Left ventricle myocardium inferior (tissue), 1 donor: ENCODE data around the gene WDR19. TPM values are rescaled to one million over a fixed set of nuclear protein-coding genes. Genes with fewer than 3 reads are reported as not detected.

Source experiments
- DNase-seq: peaks from one replicate; pipeline ENCODE4 v3.0.0-alpha.2; 2020
- H3K27ac ChIP-seq: fragments of 200-600 bp; replicated peaks from 2 replicates; pipeline ENCODE4 v1.8.0; 2021
- H3K27me3 ChIP-seq: fragments of 200-600 bp; 2 replicates; pipeline ENCODE4 v1.8.0; 2021; ENCODE audit warnings: low read depth
- H3K36me3 ChIP-seq: fragments of 200-600 bp; 2 replicates; pipeline ENCODE4 v1.8.0; 2021
- H3K4me1 ChIP-seq: fragments of 200-600 bp; 2 replicates; pipeline ENCODE4 v1.8.0; 2021
- H3K4me3 ChIP-seq: fragments of 200-600 bp; 2 replicates; pipeline ENCODE4 v1.8.0; 2021; ENCODE audit warnings: mild to moderate bottlenecking, moderate library complexity
- H3K9me3 ChIP-seq: fragments of 200-600 bp; replicated peaks from 2 replicates; pipeline ENCODE4 v1.8.0; 2021
- CTCF ChIP-seq: fragments of 200-600 bp; IDR thresholded peaks from 2 replicates; pipeline ENCODE4 v1.8.0; 2021; ENCODE audit warnings: antibody characterized with exemption, mild to moderate bottlenecking, borderline replicate concordance
- intact Hi-C: fragments of 100-400 bp; cut with micrococcal nuclease; formaldehyde crosslinking; loops from one replicate; pipeline ENCODE4 v1.11.0; 2022
- total RNA-seq: library from RNA; stranded (reverse); fragmentation: NEBNext Ultra II Directional; extraction: Animal tissue kit (Norgen Biotek cat#: 25700); gene quantifications from one replicate; pipeline ENCODE4 v1.2.1, GENCODE V29; 2021
- donor health status: DM: no; HTN: yes; CAD: no; lungs with severe emphysema.

Gene WDR19
- total RNA-seq, 1 donor from 2014 or later: 10.4 TPM

- intact Hi-C loops: no loop called here
- no peak for DNase-seq
Observed at GRCh38 chr4:39302901-39303300, 120.6 kb downstream of the WDR19 start.

GRCh38 chr4:39303871-39304270, 121.5 kb downstream of the WDR19 start:
- H3K9me3 ChIP-seq: no peaks in the 10 kb centered on the region
- no peak overlapping the region for H3K4me3 ChIP-seq
- peaks cover 23% of the 10 kb centered on the region for H3K4me1 ChIP-seq
- H3K27ac ChIP-seq: no peak overlapping the region
- H3K36me3 ChIP-seq: peaks cover 72% of the 10 kb centered on the region
- H3K27me3 ChIP-seq: no peaks in the 10 kb centered on the region
- no peak for TF ChIP-seq CTCF
- intact Hi-C loops: no loop called here
- DNase-seq: no peak

More at GRCh38 chr4:39302901-39303300, 120.6 kb downstream of the WDR19 start:
- Histone ChIP-seq H3K36me3 (peaks cover 81% of the 10 kb centered on the region), H3K4me1 (peaks cover 14% of the 10 kb centered on the region), H3K9me3 (no peaks in the 10 kb centered on the region), H3K4me3 (no peak overlapping the region), H3K27me3 (no peaks in the 10 kb centered on the region), H3K27ac (no peak overlapping the region)
- TF ChIP-seq CTCF: no peak

- TF ChIP-seq CTCF: no peak
Observed at GRCh38 chr4:39304651-39305050, 122.3 kb downstream of the WDR19 start.

GRCh38 chr4:39305912-39306677, 123.8 kb downstream of the WDR19 start:
- H3K27ac ChIP-seq: peak overlapping the region; percentile 11
- DNase-seq: peak; percentile 27
- H3K4me3 ChIP-seq: no peak overlapping the region
- no peak for TF ChIP-seq CTCF
- H3K36me3 ChIP-seq: peaks cover 67% of the 10 kb centered on the region
- H3K27me3 ChIP-seq: no peaks in the 10 kb centered on the region
- H3K9me3 ChIP-seq: no peaks in the 10 kb centered on the region
- H3K4me1 ChIP-seq: peaks cover 27% of the 10 kb centered on the region
- intact Hi-C loops: no loop called here

More at GRCh38 chr4:39304651-39305050, 122.3 kb downstream of the WDR19 start:
- Histone ChIP-seq H3K36me3 (peaks cover 67% of the 10 kb centered on the region), H3K4me1 (peaks cover 27% of the 10 kb centered on the region), H3K27me3 (no peaks in the 10 kb centered on the region), H3K9me3 (no peaks in the 10 kb centered on the region), H3K4me3 (no peak overlapping the region), H3K27ac (no peak overlapping the region)
- intact Hi-C loops: no loop called here
- no peak for DNase-seq

- Histone ChIP-seq H3K9me3 (no peaks in the 10 kb centered on the region), H3K27ac (peak overlapping the region; percentile 17), H3K36me3 (peaks cover 60% of the 10 kb centered on the region), H3K4me3 (no peak overlapping the region), H3K27me3 (no peaks in the 10 kb centered on the region), H3K4me1 (peaks cover 35% of the 10 kb centered on the region)
- intact Hi-C loops: no loop called here
- no peak for TF ChIP-seq CTCF
- no peak for DNase-seq
Observed at GRCh38 chr4:39308611-39309010, 126.3 kb downstream of the WDR19 start.
